Measurements from ENCODE around the gene LYZL4.

DNA sequence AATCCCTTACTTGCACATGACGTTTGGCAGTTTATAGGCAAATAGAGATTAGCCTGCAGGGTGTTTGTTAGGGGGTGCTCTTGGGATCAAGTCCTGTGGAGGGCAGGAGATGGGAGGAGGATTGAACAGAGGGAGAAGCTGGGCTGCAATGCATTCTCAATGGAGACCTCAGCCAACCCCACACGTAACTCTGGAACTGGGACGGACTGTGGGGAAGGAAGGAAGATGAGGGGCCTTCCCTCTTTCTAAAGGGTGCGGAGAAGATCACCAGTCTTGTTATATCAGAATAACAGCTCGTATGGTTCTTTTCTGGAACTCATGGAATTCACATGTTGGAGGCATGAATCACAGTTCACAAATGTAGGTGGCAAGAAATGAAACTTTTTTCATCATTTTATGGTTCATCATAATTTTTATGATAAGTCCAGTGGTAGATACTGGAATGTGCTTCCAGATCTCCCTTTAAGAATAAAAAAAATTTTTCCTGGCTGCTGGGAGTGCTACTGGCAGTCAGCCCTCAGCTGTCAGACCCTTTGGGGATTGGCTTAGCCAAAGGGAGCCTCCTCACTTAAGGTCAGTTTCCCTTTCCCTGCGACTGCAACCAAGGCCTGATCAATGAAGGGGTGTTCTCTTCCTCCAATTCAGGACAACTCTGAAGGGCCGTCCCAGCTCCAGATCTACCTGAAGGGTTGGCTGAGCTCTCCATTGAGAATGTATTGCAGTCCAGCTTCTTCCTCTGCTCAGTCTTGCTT is 20.5 kb upstream of the LYZL4 start:
- TF ChIP-seq, protein P1, sequence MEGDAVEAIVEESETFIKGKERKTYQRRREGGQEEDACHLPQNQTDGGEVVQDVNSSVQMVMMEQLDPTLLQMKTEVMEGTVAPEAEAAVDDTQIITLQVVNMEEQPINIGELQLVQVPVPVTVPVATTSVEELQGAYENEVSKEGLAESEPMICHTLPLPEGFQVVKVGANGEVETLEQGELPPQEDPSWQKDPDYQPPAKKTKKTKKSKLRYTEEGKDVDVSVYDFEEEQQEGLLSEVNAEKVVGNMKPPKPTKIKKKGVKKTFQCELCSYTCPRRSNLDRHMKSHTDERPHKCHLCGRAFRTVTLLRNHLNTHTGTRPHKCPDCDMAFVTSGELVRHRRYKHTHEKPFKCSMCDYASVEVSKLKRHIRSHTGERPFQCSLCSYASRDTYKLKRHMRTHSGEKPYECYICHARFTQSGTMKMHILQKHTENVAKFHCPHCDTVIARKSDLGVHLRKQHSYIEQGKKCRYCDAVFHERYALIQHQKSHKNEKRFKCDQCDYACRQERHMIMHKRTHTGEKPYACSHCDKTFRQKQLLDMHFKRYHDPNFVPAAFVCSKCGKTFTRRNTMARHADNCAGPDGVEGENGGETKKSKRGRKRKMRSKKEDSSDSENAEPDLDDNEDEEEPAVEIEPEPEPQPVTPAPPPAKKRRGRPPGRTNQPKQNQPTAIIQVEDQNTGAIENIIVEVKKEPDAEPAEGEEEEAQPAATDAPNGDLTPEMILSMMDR (IDR thresholded peaks at IDR 0.05): no peak
- no peak for TF ChIP-seq POLR2A (IDR thresholded peaks at IDR 0.05)
